OCI-LY7 (cell line): Measurements from ENCODE around the gene PHACTR1. TPM values are rescaled to one million over a fixed set of nuclear protein-coding genes. Genes with fewer than 3 reads are reported as not detected.

Experiments
- BruUV-seq: library from RNA; stranded (reverse); fragments of 400-500 nt; replicated peaks from 2 replicates; lab custom pipeline; 2021; lab: Mats Ljungman, UMichigan
- CTCF ChIA-PET: fragments of 300-600 bp; sonication (Branson Sonifier 250); formaldehyde crosslinking; loops from one replicate; lab custom pipeline; 2022; ENCODE audit warnings: antibody characterized with exemption; ENCODE audit not compliant: unreplicated experiment; lab: Charles Lee
- POLR2A ChIA-PET: fragments of 300-600 bp; sonication (Branson Sonifier 250); formaldehyde crosslinking; loops from one replicate; lab custom pipeline; 2022; ENCODE audit warnings: antibody characterized with exemption; lab: Charles Lee
- DNase-seq: peaks from one replicate; pipeline ENCODE4 v3.0.0-alpha.2; 2015; ENCODE audit warnings: low spot score
- H2AFZ ChIP-seq: fragments of 200-600 bp; sonication (generic), shearing (Covaris generic); 2 replicates; pipeline ENCODE4 v1.6.1; 2014; ENCODE audit warnings: mild to moderate bottlenecking, antibody characterized with exemption, low read length, moderate library complexity
- H3K27ac ChIP-seq: fragments of 200-600 bp; sonication (generic); 2 replicates; pipeline ENCODE4 v1.5.1; 2014; ENCODE audit warnings: mixed run types, low read depth, mild to moderate bottlenecking, moderate library complexity, low read length, inconsistent platforms; ENCODE audit not compliant: poor library complexity, severe bottlenecking
- H3K36me3 ChIP-seq: fragments of 200-600 bp; sonication (generic); 2 replicates; pipeline ENCODE4 v1.6.1; 2014; ENCODE audit warnings: mild to moderate bottlenecking, antibody characterized with exemption, low read length, moderate library complexity, mixed read lengths; ENCODE audit not compliant: insufficient read depth
- H3K4me1 ChIP-seq: fragments of 200-600 bp; sonication (generic); 2 replicates; pipeline ENCODE4 v1.5.1; 2014; ENCODE audit warnings: mild to moderate bottlenecking, low read length; ENCODE audit not compliant: insufficient read depth, poor library complexity, severe bottlenecking
- H3K4me2 ChIP-seq: fragments of 200-600 bp; sonication (generic); 2 replicates; pipeline ENCODE4 v1.6.1; 2014; ENCODE audit warnings: mild to moderate bottlenecking, low read length
- H3K4me3 ChIP-seq: fragments of 200-600 bp; sonication (generic); 2 replicates; pipeline ENCODE4 v1.5.1; 2014; ENCODE audit warnings: mild to moderate bottlenecking, low read depth, low read length; ENCODE audit not compliant: poor library complexity, severe bottlenecking
- H3K79me2 ChIP-seq: fragments of 200-600 bp; sonication (generic); 2 replicates; pipeline ENCODE4 v1.6.1; 2016; ENCODE audit warnings: low read depth, mild to moderate bottlenecking, low read length, moderate library complexity, mixed read lengths; ENCODE audit not compliant: insufficient read depth
- H3K9me2 ChIP-seq: fragments of 200-600 bp; sonication (generic); 2 replicates; pipeline ENCODE4 v1.6.1; 2016; ENCODE audit warnings: mild to moderate bottlenecking, low read length, mixed read lengths; ENCODE audit not compliant: insufficient read depth
- H3K9me3 ChIP-seq: fragments of 200-600 bp; sonication (generic); 2 replicates; pipeline ENCODE4 v1.6.1; 2014; ENCODE audit warnings: mild to moderate bottlenecking, mixed run types, low read length, mixed read lengths
- H4K20me1 ChIP-seq: fragments of 200-600 bp; sonication (generic); 2 replicates; pipeline ENCODE4 v1.6.1; 2014; ENCODE audit warnings: mild to moderate bottlenecking, antibody characterized with exemption, low read length, moderate library complexity, mixed read lengths; ENCODE audit not compliant: insufficient read depth
- CTCF ChIP-seq: fragments of 200-600 bp; sonication (generic); conservative IDR thresholded peaks from 2 replicates; pipeline ENCODE4 v1.5.1; 2014; ENCODE audit warnings: mild to moderate bottlenecking, antibody characterized with exemption, low read length, moderate library complexity, mixed read lengths
- EZH2phosphoT487 ChIP-seq: fragments of 200-600 bp; sonication (generic); IDR thresholded peaks from 2 replicates; pipeline ENCODE4 v1.6.1; 2018; ENCODE audit warnings: low read depth, borderline replicate concordance, mild to moderate bottlenecking, mixed run types, antibody characterized with exemption, low read length, moderate library complexity, mixed read lengths
- intact Hi-C: fragments of 100-400 bp; cut with micrococcal nuclease; formaldehyde crosslinking; loops from one replicate; pipeline ENCODE4 v1.10.0; 2022; ENCODE audit not compliant: unreplicated experiment
- total RNA-seq, 2 experiments: library from RNA; depleted of rRNA in 1 of 2; stranded (reverse); fragments of >200 nt in 1 of 2; shearing (Covaris generic) in 1 of 2; gene quantifications; 2 replicates each; pipeline ENCODE4 v1.2.3, GENCODE V29; 2014 to 2022

Gene PHACTR1
- total RNA-seq, 2 experiments from 2014 or later = 25.1 to 46.6 TPM

GRCh38 chr6:13026557-13026956 lies 310.0 kb downstream of the PHACTR1 start:
- H4K20me1 ChIP-seq = no peaks in the 10 kb centered on the region
- DNase-seq = no peak
- ChIA-PET POLR2A (no interaction called here), CTCF (no interaction called here)
- H3K4me3 ChIP-seq = no peak overlapping the region
- no peaks in the 10 kb centered on the region for H3K4me1 ChIP-seq
- H3K4me2 ChIP-seq = no peak overlapping the region
- H3K36me3 ChIP-seq = no peaks in the 10 kb centered on the region
- TF ChIP-seq CTCF (no peak), EZH2phosphoT487 (no peak)
- no peak overlapping the region for H3K27ac ChIP-seq
- no peaks in the 10 kb centered on the region for H3K79me2 ChIP-seq
- no peaks in the 10 kb centered on the region for H3K9me2 ChIP-seq
- BruUV-seq = no TSS peak
- H2AFZ ChIP-seq = no peak overlapping the region
- no peaks in the 10 kb centered on the region for H3K9me3 ChIP-seq
- intact Hi-C loops = no loop called here

GRCh38 chr6:13027207-13027606 lies 310.6 kb downstream of the PHACTR1 start:
- TF ChIP-seq CTCF (no peak), EZH2phosphoT487 (no peak)
- no peak for DNase-seq
- Histone ChIP-seq H3K4me3 (no peak overlapping the region), H3K4me1 (no peaks in the 10 kb centered on the region), H3K9me3 (no peaks in the 10 kb centered on the region), H3K79me2 (no peaks in the 10 kb centered on the region), H3K27ac (no peak overlapping the region), H4K20me1 (no peaks in the 10 kb centered on the region), H2AFZ (no peak overlapping the region), H3K36me3 (no peaks in the 10 kb centered on the region), H3K9me2 (no peaks in the 10 kb centered on the region), H3K4me2 (no peak overlapping the region)
- intact Hi-C loops = no loop called here
- ChIA-PET POLR2A (no interaction called here), CTCF (no interaction called here)
- no TSS peak for BruUV-seq

- BruUV-seq = no TSS peak
- no peak overlapping the region for H2AFZ ChIP-seq
- H3K4me1 ChIP-seq = no peaks in the 10 kb centered on the region
- TF ChIP-seq EZH2phosphoT487 = no peak
- TF ChIP-seq CTCF = no peak
- ChIA-PET CTCF (no interaction called here), POLR2A (no interaction called here)
- no peak overlapping the region for H3K4me3 ChIP-seq
- no peak overlapping the region for H3K4me2 ChIP-seq
- no peaks in the 10 kb centered on the region for H3K36me3 ChIP-seq
- no peaks in the 10 kb centered on the region for H4K20me1 ChIP-seq
- intact Hi-C loops = no loop called here
- no peaks in the 10 kb centered on the region for H3K9me2 ChIP-seq
- DNase-seq = no peak
- no peaks in the 10 kb centered on the region for H3K79me2 ChIP-seq
- no peaks in the 10 kb centered on the region for H3K9me3 ChIP-seq
- H3K27ac ChIP-seq = no peak overlapping the region
These were observed 313.8 kb downstream of the PHACTR1 start for GRCh38 chr6:13030396-13030795.
